ENCODE results near the gene TGOLN2.

GRCh38 chr2:85273738-85274731 lies 53.8 kb downstream of the TGOLN2 start:
- TF ChIP-seq CTCF (conservative IDR thresholded peaks at IDR 0.05) (no peak), ZFX (IDR thresholded peaks at IDR 0.05) (no peak)

Data from C4-2B (cell line).